COR-L47 (cell line): Measurements from ENCODE around the gene ATAT1.

Source experiments
- DNase-seq: peaks from one replicate; lab custom pipeline; 2025; lab: John Stamatoyannopoulos, UW

Gene ATAT1

DNA sequence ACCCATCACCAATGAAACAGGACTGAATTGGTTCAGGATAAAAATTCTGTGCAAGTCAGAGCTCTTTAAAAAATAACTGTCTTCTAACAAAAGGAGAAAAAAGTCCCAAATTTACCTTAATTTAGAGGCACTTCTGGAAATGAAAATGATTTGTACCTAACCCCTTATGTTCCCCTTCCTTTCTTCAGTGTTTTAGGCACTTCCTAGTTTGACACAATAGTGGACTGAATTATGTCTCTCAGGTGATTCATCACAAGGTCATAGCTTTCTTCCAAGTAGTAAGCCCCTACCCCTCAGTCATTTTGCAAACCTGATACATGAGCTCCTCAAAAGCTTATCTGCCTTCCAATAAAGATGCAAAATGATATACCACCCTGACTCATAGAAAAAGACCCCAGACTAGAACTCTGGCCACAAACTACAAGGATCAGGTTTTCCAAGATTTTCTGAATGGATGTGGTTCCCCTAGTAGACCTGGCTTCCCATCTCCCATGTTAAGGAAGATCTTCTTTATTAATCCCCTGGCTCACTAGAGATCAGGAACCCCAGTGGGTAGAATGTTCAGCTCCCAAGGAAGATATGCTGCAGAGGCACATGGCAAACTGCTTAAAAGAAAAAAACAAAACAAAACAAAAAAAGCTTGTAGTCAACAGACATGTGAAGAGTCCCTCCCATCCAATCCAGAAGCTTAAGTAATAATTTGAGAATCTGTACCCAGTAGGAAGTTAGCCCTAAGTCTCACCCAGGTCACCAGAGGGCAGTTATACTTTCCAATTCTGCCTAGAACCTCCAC lies 13.2 kb upstream of the ATAT1 start:
- DNase-seq = no peak

DNA sequence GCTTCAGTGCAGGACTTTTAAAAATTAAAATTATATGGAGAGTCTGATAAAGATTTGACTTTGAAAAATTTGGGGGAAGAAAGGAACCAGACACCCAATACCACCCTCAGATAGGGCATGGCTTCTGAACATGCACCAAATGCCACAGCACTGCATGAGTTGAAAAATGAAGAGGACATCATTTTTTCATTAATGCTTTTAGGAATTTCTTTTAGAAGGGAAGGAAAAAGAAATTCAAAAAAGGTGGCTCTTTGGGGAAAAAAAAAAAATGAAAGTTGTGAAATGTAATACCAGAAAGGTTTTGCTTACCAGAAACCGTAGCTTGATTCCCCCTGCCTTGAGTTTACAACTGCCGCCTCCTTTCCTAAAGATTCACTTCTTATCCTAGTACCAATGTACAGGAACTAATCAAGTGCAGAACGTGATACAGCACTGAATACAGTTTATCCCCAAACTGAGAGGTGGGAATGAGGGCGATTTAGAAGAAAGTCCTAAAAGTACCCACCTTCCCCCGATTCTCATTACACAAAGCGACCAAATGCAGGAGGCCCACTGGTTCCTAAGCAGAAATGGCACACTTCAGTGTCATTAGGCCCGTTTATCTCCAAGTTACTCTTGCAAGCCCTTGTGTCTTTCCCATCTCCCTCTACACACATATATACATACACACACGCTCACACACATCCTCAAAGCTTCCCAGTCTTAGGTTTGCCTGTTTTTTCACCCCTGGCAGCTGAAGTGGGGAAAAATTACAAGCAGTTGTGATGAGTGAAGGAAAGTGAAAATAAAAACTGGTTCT lies 12.4 kb upstream of the ATAT1 start:
- DNase-seq = no peak

DNA sequence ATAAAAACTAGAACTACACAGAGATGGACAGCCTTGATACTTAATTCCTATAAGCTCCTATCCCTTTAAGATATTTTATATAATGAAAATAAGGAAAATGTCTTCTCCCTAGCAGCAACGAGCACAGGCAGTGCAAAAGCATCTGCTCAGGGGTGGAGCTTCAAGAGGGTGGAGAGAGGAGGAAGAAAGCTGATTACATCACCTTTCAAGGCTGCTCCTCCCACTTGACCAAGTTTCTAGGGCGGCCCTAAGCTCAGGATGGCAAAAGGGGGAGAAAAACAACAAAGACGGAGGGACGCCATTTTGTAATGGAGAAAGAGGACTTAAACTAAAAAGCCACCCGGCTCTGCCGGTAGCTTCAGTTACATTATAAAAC lies 11.8 kb upstream of the ATAT1 start:
- peak; percentile 96 for DNase-seq

DNA sequence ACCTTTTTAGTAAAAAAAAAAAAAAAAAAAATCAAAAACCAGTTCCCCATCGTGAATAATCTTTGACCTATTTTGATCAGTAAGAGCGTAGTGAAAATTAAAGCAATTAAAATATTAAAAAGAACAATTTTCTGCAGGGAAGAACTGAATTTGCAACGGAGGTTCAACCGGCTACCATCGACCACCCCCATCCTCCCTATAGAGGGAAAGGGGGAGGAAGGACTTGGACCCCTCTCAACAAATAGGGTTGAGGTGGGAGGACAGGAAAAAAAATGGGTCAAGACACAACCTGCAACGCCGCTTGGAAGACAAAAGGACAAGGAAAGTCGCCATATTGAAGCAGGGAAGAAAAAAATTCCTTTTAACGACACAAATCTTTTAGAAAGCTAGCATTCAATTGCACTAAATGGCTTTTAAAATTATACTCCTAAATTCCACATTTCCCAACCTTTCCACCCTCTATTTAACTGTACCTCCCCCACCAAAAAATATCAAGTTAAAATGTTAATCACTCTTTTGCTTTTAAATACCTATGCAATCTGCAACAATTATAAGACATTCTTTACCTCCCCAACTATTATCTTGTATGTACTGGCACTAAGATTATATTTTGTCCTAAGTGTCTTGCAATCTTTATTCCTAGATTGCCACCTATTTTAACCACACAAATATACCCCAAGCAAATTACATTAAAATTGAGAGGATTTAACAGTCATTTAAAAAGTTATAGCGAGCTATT lies 11.3 kb upstream of the ATAT1 start:
- peak; percentile 51 for DNase-seq

DNA sequence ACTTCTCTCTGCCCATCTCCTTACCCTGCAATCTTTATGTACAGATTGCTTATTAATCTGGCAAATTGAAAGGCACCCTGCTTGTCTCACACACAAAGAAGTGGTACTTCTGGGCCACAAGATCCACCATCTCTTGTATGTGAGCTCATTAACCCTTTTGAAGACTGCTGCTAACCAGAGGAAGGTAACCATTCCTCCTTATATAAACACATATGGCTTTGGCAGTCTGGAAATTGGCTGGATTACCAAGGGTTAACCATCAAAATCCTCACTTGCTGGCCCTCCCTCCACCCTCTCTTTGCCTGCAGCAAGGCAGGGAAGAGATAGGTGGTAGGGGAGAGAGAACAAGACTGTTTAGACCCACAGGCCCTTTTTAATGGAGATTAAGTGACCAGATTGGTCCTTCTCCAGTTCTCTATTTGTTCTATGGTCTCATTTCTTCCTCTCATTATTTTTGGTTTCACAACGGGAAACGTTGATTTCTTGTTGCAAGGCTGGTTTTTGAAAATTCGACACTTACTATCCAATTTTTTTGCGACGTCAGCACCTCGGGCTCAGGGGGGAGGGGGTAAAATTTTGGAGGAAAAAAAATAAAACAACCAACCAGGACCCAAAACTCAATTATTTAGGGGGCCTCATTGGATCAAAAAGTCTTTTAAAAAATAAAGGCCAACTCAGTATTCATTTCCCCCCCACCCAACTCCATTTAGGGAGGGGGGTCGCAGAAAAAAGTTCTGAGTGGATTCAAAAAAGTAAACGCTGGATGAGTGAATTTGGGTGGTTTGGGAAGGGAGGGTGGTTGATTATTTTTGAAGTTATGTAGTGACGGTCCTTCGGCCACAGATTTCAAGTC lies 10.5 kb upstream of the ATAT1 start:
- no peak for DNase-seq

DNA sequence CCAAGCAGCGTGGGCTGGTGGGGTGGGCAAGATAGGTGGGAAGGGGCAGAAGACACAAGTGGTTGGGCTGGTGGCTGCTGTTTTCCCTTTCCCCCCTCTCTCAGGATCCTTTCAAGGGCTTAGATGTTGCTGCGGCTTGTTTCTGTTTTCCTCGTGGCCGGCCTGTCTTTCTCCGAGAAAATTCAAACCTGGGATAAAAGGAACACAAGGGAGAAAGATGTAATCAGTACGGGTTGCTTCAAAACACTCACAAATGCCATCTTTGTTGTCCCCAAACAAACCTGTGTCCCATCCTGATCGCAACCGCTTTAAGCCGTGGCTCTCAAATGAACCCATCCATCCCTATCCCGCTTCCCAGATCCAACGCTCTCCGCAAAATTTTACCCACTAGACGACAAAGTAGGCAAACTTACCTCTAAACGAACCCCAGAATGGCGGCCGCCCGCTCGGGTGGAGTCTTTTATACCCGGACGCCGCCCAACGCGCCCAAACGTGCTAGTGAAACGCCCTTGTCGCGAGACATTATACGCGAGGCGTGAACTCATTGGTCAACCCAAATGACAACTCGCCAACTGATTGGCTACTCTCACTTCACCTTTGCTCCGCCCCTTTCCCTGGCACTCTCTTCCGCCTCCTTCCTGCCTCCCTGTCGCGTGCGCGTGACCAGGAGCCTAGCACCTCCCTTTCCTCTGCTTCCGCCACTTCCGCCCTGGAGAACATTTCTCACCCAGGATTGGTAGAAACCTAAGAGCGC lies 9.7 kb upstream of the ATAT1 start, which contains the start of gene PPP1R10:
Gene PPP1R10 (minus strand): TSS at position 433 of the 754 bp plus-strand sequence. CDS start 7,299 bp downstream, outside the sequence.
- peak; percentile 99 for DNase-seq

DNA sequence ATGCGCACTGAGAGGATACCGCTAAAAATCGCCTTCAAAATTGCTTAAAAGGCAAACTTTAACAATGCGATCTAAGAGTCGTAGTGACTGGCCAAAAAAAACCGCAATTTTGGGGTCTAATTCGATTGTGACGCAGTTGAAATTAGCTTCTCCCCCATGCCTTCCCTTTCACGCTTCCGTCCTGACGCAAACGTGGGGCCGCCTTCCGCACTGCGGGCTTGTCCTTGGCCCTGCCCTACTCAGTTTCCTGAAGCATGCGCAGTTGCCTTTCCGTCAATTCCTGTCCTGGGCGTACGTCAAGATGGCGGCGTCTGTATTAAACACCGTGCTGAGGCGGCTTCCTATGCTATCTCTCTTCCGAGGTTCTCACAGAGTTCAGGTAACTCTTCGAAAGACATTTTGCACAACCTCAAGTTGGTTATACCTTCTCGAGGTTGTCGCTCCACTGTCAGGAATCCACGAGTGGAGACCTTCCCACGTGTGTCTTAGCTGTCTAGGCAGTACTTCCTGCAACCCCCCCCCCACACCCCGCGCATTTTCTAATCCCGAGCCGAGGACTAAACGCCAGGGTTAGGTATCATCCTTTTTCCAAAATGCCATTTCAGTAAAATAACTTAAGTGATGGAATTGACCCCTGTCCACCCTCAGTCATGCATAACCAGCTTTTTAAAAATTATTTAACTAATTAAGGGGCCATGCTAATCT lies 9.0 kb upstream of the ATAT1 start, which contains the start of gene MRPS18B:
Gene MRPS18B (plus strand): TSS at position 276 of the 705 bp plus-strand sequence. CDS start 26 bp downstream, at position 302.
- DNase-seq = peak; percentile 93

DNA sequence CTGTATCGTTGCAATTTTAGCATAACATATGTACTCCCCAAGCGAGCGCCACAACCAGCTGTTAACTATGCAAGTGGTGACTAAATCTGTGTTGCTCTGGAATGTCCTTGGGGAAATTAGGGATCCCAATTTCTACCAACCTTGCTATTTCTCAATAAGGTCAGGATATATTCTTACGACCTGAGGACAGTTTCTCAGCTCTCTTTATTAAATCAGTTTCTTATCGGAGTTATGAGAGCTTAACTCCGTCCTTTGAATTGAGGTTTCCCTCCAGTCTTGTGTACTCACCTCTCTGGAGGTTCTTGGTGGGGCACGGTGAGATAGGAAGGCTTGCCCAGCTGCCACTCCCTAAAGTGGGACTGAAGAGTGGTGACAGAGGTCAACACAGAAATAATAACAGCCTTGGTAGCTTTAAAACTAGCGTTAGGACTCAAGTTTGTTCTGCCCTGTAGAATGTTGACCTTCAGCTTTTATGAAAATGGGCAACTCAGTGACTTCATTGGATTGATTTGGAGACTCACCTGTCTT lies 8.3 kb upstream of the ATAT1 start:
- no peak for DNase-seq

DNA sequence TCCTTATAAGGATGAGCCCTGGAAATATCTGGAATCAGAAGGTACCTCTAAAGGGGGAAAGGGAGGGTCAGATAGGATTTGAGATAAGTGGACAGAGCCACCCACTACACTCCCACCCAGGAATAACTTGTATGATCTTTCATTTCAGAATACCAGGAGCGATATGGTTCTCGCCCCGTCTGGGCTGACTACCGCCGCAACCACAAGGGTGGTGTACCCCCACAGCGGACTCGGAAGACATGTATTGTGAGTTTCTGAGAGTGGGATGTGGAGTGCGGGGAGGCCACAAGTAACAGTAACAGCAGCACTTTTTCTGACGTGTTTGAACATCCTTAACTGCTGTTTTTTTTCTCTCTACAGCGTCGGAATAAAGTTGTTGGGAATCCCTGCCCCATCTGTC lies 7.1 kb upstream of the ATAT1 start:
- DNase-seq = no peak

DNA sequence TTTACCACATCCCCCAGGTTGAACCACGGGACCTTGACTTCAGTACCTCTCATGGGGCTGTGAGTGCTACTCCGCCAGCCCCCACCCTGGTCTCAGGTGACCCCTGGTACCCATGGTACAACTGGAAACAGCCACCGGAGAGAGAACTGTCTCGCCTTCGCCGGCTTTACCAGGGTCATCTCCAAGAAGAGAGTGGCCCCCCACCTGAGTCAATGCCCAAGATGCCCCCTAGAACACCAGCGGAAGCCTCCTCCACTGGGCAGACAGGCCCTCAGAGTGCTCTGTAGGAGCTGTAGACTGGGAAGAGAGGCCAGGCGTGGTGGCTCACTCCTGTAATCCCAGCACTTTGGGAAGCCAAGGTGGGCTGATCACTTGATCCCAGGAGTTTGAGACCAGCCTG lies 1.2 kb upstream of the ATAT1 start:
- no peak for DNase-seq

DNA sequence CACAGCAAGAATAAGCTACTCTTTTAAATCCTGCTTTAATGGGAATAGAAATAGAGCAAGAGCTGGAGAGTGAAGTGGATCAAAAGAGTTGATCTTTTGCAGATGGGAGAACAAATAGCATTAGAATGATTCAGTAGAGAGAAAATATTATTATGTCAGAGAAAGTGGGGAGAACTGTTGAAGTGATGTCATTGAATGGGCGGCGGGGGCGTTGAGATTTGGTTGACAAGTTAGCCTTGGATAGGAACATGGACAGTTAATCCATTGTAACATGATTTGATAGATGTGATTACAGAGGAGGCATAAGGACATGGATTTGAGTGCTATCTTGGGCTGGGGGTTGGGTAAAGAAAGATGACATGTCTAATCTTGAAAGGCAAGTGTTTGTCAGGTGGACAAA lies 9.2 kb downstream of the ATAT1 start:
- no peak for DNase-seq

DNA sequence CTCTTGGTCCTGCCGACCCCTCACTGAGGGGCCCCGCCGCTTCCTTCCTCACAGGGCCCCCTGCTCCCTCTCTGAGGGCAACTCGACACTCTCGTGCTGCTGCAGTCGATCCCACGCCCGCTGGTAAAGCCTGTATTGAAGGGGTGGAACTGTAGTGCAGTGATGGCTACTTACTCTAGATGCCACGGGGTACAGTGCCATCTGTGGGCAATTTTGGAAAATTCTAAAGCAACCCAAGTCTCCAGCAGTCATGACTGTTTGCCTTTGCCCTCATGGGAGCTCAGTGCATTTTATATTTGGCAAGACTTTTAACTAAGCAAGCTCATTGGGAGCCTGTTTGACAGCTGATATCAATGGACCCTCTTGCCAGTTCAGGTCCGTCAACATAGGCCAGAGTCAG lies 13.8 kb downstream of the ATAT1 start:
- DNase-seq = no peak

DNA sequence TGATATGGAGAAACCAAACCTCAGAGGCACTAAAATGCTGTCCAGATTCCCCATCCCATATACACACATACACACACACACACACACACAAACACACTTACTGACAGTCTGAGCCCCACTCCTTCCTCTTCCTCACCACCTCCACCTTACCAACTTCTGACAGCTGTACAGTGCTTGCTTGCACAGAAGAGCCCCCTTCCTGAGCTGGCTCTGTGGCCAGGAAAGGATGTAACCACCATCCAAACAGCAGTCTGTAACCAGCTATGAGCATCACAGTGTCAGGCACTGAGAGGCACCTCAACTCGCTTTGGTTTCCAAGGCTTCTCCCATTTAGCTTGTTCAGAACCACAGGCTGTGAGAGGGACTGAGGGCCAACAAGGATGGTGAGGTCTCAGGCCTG lies 14.4 kb downstream of the ATAT1 start:
- no peak for DNase-seq

DNA sequence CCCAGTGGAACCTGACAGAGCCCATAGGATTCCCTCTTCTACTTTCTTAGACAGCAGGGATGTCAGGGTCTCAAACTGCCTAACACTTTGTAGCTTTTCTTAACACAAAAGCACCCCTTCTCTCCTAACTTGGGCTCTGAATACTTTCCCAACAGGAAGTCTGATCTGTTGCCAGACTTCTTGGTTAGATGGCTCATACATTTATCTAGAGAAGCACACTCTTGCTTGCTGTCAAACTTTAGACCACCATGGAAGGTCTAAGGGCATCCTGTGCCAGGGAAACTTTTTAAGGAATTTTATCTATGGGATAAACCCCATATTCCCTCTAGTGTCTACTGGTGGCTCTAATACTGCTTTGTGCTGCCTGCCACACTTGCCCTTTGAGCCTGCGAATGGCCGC lies 17.0 kb downstream of the ATAT1 start:
- no peak for DNase-seq

DNA sequence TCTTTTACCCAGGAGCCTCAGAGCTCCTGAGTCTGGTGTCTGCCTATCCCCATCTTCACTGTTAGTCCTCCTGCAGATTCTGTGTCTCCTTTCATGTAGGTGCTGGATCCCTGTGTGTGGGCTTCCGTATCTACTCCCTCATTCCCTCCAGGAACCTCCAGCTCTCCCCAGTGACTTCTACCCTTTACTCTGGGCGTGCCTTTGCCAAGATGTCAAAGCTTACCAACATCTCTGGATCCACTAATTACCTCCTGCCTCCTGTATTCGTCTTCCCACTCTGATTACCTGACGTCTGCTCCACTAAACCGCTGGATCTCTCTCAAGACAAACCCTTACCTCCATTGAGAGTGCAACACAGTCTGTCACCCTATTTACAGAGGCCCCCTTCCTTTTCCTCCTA lies 18.1 kb downstream of the ATAT1 start:
- DNase-seq = no peak

DNA sequence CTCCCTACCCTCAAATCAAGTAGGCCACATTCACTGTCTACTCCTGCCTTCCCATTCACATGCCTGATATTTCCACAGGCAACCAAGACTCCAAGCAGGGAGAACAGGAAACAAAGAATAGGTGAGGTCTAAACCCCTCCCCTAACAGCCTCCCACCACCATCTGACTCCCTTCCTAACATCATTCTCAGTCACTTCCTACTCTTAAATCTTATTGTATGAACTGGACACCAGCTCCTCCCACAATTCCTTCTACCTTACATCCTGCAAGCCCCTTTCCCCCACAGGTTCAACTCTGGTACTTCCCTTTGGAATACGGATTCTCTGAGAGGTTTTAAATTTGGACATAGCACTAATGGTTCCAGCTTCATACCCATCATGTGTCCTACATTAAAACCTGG lies 19.3 kb downstream of the ATAT1 start:
- DNase-seq = no peak

DNA sequence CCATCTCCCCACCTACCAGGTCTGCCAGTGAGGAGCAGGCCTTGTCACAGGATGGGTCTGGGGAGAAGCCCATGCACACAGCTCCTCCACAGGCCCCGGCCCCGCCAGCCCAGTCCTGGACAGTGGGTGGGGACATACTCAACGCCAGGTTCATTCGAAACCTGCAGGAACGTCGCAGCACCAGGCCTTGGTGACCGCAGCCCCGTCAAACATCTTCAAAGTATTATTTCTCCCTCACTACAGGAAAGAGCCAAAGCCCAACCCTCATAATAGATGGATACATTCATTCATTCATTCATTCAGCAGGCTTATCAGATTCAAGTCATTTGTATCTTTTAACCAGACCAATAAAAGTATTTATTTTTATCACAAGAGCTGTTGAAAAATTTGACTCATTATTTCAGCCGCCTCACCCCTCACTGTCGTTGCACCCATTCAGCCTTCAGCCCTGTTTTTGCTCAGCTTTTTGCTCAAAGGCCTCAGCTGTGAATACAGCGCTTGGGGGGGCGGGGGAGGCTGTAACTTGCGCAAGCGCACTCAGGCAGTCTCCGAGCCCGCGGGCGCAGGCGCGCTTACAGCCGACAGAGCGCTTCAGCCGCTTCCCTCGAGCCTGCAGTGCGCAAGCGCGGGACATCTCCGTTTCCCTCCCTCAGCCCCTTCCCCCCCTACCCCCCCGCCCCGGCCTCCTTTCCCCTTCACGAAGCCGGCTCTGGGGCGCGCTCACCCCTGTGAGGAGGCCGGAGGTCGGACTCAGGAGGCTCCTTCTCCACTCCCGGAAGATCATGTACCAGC lies 20.0 kb downstream of the ATAT1 start, which contains the start of gene C6orf136:
Gene C6orf136 (plus strand): TSS at position 684 of the 792 bp plus-strand sequence. CDS start 99 bp downstream, at position 783.
- peak; percentile 93 for DNase-seq

DNA sequence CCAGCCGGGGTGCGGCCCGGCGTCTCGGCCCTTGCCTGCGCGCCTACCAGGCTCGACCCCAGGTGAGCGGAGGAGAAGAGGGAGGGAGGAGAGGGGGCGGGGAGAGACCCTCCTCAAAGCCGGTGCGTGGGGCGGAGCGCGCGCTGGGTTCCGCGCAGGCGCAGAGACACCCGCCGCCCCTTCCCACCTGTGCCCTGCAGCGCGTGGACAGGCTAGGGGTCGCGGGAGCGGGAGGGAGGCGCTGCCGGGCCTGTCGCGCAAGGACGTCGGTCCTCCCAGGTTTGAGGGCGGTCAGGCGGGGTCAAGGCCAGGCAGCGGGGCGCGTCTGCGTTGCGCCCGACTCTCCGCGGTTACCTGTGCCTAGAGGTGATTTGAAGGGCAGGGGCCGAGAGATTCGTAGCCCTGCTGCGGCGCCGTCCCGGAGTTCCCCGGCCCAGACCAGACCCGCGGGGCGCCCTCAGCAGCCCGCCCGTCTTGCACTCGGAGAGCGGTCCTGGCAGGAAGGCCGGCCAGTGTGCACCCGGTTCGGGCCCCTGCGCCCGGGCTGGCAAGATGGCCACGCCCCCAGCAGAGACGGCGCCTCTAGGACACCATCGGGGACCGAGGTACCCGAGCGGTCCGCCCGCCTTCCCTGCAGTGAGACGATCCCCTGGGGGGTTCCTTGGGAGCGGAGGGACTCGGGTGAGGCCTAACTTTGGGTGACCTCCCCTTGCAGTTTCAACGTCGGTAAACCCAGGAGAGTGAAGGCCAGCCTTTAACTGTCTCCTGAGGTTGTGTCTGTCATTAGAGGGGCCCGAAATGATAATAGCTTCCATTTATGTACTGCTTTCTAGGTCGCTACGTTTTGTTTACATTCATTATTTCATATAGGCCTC lies 20.8 kb downstream of the ATAT1 start:
- peak; percentile 83 for DNase-seq
